Breast epithelium (tissue), 4 donors: Measurements from ENCODE around the gene RAB22A. TPM values are rescaled to one million over a fixed set of nuclear protein-coding genes. Genes with fewer than 3 reads are reported as not detected.

Experiments
- DNase-seq, 2 donors: peaks; one replicate each; pipeline ENCODE4 v3.0.0-alpha.2; 2019; ENCODE audit warnings: low spot score in 2 of 2
- H3K27ac ChIP-seq, 2 donors: fragments of 200-600 bp; sonication (generic) in 1 of 2; one replicate each; pipeline ENCODE4 v1.5.1; 2016 to 2019; ENCODE audit warnings: mild to moderate bottlenecking in 1 of 2
- H3K27me3 ChIP-seq, 2 donors: fragments of 200-600 bp; sonication (generic) in 1 of 2; one replicate each; pipeline versions ENCODE4 v1.5.1 to v1.6.0; 2017 to 2019; ENCODE audit warnings: control low read depth in 1 of 2, mild to moderate bottlenecking in 1 of 2
- H3K36me3 ChIP-seq: fragments of 200-600 bp; one replicate; pipeline ENCODE4 v1.5.1; 2019
- H3K4me1 ChIP-seq, 2 donors: fragments of 200-600 bp; sonication (generic); one replicate each; pipeline ENCODE4 v1.5.1; 2016 to 2019; ENCODE audit warnings: control low read depth in 1 of 2
- H3K4me3 ChIP-seq, 3 donors: fragments of 200-600 bp; sonication (generic); 1 replicate in 2 of 3; 2 replicates in 1 of 3; pipeline ENCODE4 v1.5.1; 2016 to 2019; ENCODE audit warnings: mild to moderate bottlenecking in 3 of 3, moderate library complexity in 2 of 3
- H3K9me3 ChIP-seq, 2 donors: fragments of 200-600 bp; sonication (generic) in 1 of 2; one replicate each; pipeline ENCODE4 v1.5.1; 2016 to 2019; ENCODE audit warnings: control low read depth in 1 of 2
- POLR2A ChIP-seq: fragments of 450-650 bp; IDR thresholded peaks from one replicate; pipeline ENCODE4 v1.6.1; 2016; ENCODE audit warnings: antibody characterized with exemption, mild to moderate bottlenecking, moderate library complexity
- POLR2AphosphoS5 ChIP-seq, 3 donors: sonication (generic); formaldehyde crosslinking; IDR thresholded peaks; one replicate each; pipeline ENCODE4 v1.6.1; 2017; ENCODE audit warnings: antibody characterized with exemption in 3 of 3
- intact Hi-C: fragments of 100-400 bp; cut with DNase I; formaldehyde crosslinking; loops from one replicate; pipeline ENCODE4 v1.15.1; 2023; ENCODE audit warnings: low total_unique reads
- total RNA-seq, 3 donors: library from RNA; depleted of rRNA; stranded (reverse); fragments of >200 nt; gene quantifications; one replicate each; pipeline ENCODE4 v1.1.0, GENCODE V29; 2016
- TF ChIP-seq, protein P1 (sequence below), 3 donors: fragments of 450-650 bp; IDR thresholded peaks; one replicate each; pipeline ENCODE4 v1.5.1; 2016 to 2017; ENCODE audit warnings: antibody characterized with exemption in 3 of 3, mild to moderate bottlenecking in 3 of 3, moderate library complexity in 3 of 3

Gene RAB22A
- total RNA-seq, 3 donors from 2014 or later = 17.7 to 22.4 (median 22.2) TPM

- H3K36me3 ChIP-seq = peaks cover 13% of the 10 kb centered on the region
- no peak overlapping the region for H3K4me3 ChIP-seq
- no peak for DNase-seq
- no peaks in the 10 kb centered on the region for H3K27me3 ChIP-seq
- intact Hi-C loops = no loop called here
- TF ChIP-seq POLR2A (no peak), POLR2AphosphoS5 (IDR thresholded peaks at IDR 0.05) (no peak)
- TF ChIP-seq, protein P1, sequence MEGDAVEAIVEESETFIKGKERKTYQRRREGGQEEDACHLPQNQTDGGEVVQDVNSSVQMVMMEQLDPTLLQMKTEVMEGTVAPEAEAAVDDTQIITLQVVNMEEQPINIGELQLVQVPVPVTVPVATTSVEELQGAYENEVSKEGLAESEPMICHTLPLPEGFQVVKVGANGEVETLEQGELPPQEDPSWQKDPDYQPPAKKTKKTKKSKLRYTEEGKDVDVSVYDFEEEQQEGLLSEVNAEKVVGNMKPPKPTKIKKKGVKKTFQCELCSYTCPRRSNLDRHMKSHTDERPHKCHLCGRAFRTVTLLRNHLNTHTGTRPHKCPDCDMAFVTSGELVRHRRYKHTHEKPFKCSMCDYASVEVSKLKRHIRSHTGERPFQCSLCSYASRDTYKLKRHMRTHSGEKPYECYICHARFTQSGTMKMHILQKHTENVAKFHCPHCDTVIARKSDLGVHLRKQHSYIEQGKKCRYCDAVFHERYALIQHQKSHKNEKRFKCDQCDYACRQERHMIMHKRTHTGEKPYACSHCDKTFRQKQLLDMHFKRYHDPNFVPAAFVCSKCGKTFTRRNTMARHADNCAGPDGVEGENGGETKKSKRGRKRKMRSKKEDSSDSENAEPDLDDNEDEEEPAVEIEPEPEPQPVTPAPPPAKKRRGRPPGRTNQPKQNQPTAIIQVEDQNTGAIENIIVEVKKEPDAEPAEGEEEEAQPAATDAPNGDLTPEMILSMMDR (IDR thresholded peaks at IDR 0.05) = no peak
- H3K9me3 ChIP-seq = no peaks in the 10 kb centered on the region
- H3K27ac ChIP-seq = no peak overlapping the region
- H3K4me1 ChIP-seq = no peaks in the 10 kb centered on the region
These were observed 32.8 kb downstream of the RAB22A start for GRCh38 chr20:58342104-58342945.

DNA sequence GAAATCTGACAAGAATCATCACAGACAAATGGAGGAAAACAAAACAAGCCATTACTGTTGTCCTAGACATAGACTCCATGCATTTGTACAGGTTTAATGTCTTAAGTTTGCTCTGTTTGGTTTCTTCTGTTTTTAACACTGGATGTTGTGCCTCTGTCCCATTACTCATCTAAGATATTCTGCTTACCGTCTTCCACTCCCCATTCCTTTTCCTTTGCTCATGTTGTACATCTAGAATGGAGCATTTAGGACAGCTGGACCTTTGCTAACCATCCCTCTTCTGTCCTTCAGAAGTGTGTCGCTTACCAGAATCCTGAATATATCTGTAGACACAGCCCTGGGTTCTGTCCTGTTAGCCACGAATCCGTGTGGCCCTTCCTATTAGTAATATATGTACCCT lies 35.2 kb downstream of the RAB22A start:
- no peaks in the 10 kb centered on the region for H3K9me3 ChIP-seq
- intact Hi-C loops = no loop called here
- H3K4me3 ChIP-seq = no peak overlapping the region
- no peaks in the 10 kb centered on the region for H3K4me1 ChIP-seq
- no peak overlapping the region for H3K27ac ChIP-seq
- TF ChIP-seq POLR2A (no peak), POLR2AphosphoS5 (IDR thresholded peaks at IDR 0.05) (no peak)
- TF ChIP-seq, protein P1 (IDR thresholded peaks at IDR 0.05) = no peak
- H3K27me3 ChIP-seq = no peaks in the 10 kb centered on the region
- no peak for DNase-seq
- peaks cover 13% of the 10 kb centered on the region for H3K36me3 ChIP-seq

DNA sequence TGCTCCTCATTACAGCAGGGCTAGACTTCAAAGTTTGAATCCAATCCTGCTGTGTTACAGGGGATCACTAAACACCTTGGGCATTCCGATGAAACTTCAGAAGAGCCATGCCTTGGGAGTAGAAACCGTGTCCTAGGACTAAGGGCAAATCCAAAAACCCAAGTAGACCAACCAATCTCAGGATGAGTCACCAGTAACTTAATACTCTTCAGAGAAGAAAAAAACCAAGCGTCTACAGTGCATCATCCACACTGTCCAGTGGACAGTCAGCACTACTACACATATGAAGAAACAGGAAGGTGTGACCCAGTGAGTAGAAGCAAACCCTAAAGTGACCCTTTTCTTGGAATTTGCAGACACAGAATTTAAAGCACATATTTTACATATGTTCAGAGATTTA lies 40.1 kb downstream of the RAB22A start:
- H3K4me3 ChIP-seq = no peak overlapping the region
- intact Hi-C loops = no loop called here
- no peak for DNase-seq
- H3K27ac ChIP-seq = no peak overlapping the region
- H3K36me3 ChIP-seq = peaks cover 9% of the 10 kb centered on the region
- no peaks in the 10 kb centered on the region for H3K27me3 ChIP-seq
- TF ChIP-seq POLR2AphosphoS5 (IDR thresholded peaks at IDR 0.05) = no peak
- TF ChIP-seq POLR2A = no peak
- TF ChIP-seq, protein P1 (IDR thresholded peaks at IDR 0.05) = no peak
- no peaks in the 10 kb centered on the region for H3K9me3 ChIP-seq
- H3K4me1 ChIP-seq = no peaks in the 10 kb centered on the region

DNA sequence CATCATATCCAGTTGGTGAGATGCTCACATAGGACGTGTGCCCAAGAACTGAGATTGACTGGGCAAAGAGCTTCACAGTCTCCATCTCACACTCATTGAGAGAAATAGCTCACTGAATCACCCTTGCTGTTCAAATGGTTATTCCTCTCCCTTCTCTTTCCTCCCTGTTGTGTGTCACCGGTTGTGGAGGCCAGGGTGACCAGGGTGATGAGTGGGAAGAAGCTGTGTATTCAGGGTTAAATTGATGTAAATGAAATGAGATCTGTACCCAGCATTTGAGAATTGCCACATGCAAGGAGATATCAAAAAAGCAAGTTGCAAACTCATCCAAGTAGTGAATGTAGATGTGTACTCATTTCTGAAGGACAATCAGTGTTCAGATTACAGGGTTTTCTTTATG lies 43.0 kb downstream of the RAB22A start:
- TF ChIP-seq, protein P1 (IDR thresholded peaks at IDR 0.05) = no peak
- TF ChIP-seq POLR2A (no peak), POLR2AphosphoS5 (IDR thresholded peaks at IDR 0.05) (no peak)
- no peak for DNase-seq
- Histone ChIP-seq H3K9me3 (no peaks in the 10 kb centered on the region), H3K4me3 (no peak overlapping the region), H3K4me1 (no peaks in the 10 kb centered on the region), H3K27ac (no peak overlapping the region), H3K36me3 (no peaks in the 10 kb centered on the region), H3K27me3 (no peaks in the 10 kb centered on the region)
- intact Hi-C loops = no loop called here

DNA sequence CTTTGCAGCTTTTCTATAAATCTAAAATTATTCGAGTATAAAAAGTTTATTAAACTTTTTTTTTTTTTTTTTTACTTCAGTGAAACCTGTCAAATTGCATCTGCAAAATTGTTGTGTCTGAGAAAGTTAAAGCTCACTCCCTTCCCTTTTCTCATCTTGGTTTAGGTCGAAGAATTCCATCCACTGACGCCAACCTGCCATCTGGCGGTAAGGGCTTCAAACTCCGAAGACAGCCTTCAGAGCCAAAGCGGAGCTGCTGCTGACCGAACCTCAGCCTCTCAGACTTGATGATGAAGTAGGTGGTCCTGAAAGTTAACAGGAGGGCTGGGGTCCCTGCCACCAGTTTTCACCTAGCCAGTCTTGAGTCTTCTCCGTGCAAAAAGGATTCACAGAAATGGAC lies 49.9 kb downstream of the RAB22A start:
- Histone ChIP-seq H3K4me1 (no peaks in the 10 kb centered on the region), H3K27ac (no peak overlapping the region), H3K27me3 (no peaks in the 10 kb centered on the region), H3K4me3 (no peak overlapping the region), H3K9me3 (no peaks in the 10 kb centered on the region), H3K36me3 (no peaks in the 10 kb centered on the region)
- intact Hi-C loops = no loop called here
- TF ChIP-seq POLR2AphosphoS5 (IDR thresholded peaks at IDR 0.05) = no peak
- TF ChIP-seq, protein P1 (IDR thresholded peaks at IDR 0.05) = no peak
- no peak for TF ChIP-seq POLR2A
- DNase-seq = no peak
